HFFc6 (cell line): ENCODE data around the gene LAMC3. TPM values are rescaled to one million over a fixed set of nuclear protein-coding genes. Genes with fewer than 3 reads are reported as not detected.
A peak's percentile ranks its signal among the peaks of the same experiment; 100 is the strongest.

Experiments
- DNase-seq: peaks from one replicate; pipeline ENCODE4 v3.0.0-alpha.2; 2018
- H3K27ac Mint-ChIP-seq: 2 replicates; pipeline ENCODE4 v1.8.0; 2020; ENCODE audit warnings: mild to moderate bottlenecking, mixed read lengths
- H3K27me3 Mint-ChIP-seq: 2 replicates; pipeline ENCODE4 v1.8.0; 2021; ENCODE audit warnings: mild to moderate bottlenecking, moderate library complexity, mixed read lengths; ENCODE audit not compliant: insufficient read depth
- H3K36me3 Mint-ChIP-seq: 2 replicates; pipeline ENCODE4 v1.8.0; 2021; ENCODE audit warnings: low read depth, mixed read lengths
- H3K4me1 Mint-ChIP-seq: 2 replicates; pipeline ENCODE4 v1.8.0; 2020; ENCODE audit warnings: low read depth, mixed read lengths
- H3K4me3 Mint-ChIP-seq: 2 replicates; pipeline ENCODE4 v1.8.0; 2020; ENCODE audit warnings: mild to moderate bottlenecking, moderate library complexity, mixed read lengths
- H3K9me3 Mint-ChIP-seq: 2 replicates; pipeline ENCODE4 v1.8.0; 2020; ENCODE audit warnings: mild to moderate bottlenecking, mixed read lengths
- long read RNA-seq: library from polyadenylated mRNA; unstranded; transcript quantifications from one replicate; pipeline ENCODE4 v2.0.0, GENCODE V29; 2019
- total RNA-seq, 6 experiments: library from RNA; stranded (reverse); fragmentation: NEBNext Ultra II Directional; extraction: Animal tissue kit (Norgen Biotek cat#: 25700); gene quantifications; 2 replicates in 1 of 6; 3 replicates in 5 of 6; pipeline ENCODE4 v1.2.3, GENCODE V29; 2021
- TF ChIP-seq, protein P1 (sequence below): fragments of 200-600 bp; sonication (generic); IDR thresholded peaks from 2 replicates; pipeline ENCODE4 v1.5.0; 2021; ENCODE audit warnings: antibody characterized with exemption, mild to moderate bottlenecking

Gene LAMC3
- total RNA-seq: not detected
- long read RNA-seq: 0 reads

DNA sequence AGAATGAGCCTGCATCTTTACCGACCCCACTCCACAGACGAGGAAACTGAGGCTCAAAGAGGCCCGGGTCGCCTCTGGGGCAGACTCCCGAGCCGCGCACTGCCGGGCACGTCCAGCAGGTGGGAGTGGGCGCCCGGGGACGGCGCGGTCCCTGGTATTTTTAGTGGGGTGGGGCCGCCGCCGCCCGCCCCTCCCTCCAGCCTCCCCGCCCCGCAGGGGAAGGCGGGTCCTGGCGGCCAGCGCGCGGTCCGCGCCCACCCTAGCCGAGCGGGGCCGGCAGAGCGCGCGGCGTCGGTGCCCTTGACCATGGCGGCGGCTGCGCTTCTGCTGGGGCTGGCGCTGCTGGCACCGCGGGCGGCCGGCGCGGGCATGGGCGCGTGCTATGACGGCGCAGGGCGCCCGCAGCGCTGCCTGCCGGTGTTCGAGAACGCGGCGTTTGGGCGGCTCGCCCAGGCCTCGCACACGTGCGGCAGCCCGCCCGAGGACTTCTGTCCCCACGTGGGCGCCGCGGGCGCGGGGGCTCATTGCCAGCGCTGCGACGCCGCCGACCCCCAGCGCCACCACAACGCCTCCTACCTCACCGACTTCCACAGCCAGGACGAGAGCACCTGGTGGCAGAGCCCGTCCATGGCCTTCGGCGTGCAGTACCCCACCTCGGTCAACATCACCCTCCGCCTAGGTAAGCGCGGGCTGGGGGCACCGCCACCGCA is at the start of gene LAMC3:
Gene LAMC3, plus strand, starts transcription at position 266 of the 710 bp plus-strand sequence. Its CDS starts 41 bp downstream, at position 307.
- H3K4me3 Mint-ChIP-seq: peak within 1 kb of the TSS; percentile 53
- peaks cover 7% of the 10 kb centered on the region for H3K4me1 Mint-ChIP-seq
- no peak within 1 kb of the TSS for H3K27ac Mint-ChIP-seq
- peaks cover 34% of the 10 kb centered on the region for H3K27me3 Mint-ChIP-seq
- H3K36me3 Mint-ChIP-seq: no peaks in the 10 kb centered on the region
- DNase-seq: no peak
- TF ChIP-seq, protein P1, sequence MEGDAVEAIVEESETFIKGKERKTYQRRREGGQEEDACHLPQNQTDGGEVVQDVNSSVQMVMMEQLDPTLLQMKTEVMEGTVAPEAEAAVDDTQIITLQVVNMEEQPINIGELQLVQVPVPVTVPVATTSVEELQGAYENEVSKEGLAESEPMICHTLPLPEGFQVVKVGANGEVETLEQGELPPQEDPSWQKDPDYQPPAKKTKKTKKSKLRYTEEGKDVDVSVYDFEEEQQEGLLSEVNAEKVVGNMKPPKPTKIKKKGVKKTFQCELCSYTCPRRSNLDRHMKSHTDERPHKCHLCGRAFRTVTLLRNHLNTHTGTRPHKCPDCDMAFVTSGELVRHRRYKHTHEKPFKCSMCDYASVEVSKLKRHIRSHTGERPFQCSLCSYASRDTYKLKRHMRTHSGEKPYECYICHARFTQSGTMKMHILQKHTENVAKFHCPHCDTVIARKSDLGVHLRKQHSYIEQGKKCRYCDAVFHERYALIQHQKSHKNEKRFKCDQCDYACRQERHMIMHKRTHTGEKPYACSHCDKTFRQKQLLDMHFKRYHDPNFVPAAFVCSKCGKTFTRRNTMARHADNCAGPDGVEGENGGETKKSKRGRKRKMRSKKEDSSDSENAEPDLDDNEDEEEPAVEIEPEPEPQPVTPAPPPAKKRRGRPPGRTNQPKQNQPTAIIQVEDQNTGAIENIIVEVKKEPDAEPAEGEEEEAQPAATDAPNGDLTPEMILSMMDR: peak; percentile 62
- no peaks in the 10 kb centered on the region for H3K9me3 Mint-ChIP-seq

DNA sequence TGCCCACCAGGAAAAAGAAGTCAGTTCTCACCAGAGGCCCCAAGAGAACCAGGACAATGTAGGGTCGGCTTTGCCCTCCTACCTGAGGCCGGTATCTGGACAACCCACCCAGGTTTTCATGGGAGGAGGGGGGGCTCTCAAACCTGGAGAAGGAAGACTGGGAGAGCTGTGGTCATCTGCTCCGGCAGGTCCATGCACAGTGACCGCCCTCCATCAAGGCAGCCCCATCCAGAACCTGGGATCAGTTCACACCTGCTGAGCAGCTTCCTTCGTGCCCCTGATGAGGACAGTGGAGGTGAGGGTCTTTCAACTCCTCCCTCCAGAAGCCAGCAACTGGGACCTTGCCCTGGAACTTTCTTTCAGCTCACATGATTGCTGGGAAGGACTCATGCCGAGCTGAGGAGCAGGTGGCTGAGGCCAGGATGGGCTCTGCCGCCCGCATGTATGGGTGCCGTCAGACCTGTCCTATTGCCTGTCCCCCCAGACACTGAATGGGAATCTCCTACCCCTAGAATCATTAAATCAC is 49.1 kb upstream of the LAMC3 start:
- H3K27me3 Mint-ChIP-seq: peaks cover 21% of the 10 kb centered on the region
- H3K4me3 Mint-ChIP-seq: no peak overlapping the region
- peaks cover 11% of the 10 kb centered on the region for H3K36me3 Mint-ChIP-seq
- TF ChIP-seq, protein P1: no peak
- peaks cover 16% of the 10 kb centered on the region for H3K9me3 Mint-ChIP-seq
- peaks cover 22% of the 10 kb centered on the region for H3K4me1 Mint-ChIP-seq
- no peak for DNase-seq
- no peak overlapping the region for H3K27ac Mint-ChIP-seq

DNA sequence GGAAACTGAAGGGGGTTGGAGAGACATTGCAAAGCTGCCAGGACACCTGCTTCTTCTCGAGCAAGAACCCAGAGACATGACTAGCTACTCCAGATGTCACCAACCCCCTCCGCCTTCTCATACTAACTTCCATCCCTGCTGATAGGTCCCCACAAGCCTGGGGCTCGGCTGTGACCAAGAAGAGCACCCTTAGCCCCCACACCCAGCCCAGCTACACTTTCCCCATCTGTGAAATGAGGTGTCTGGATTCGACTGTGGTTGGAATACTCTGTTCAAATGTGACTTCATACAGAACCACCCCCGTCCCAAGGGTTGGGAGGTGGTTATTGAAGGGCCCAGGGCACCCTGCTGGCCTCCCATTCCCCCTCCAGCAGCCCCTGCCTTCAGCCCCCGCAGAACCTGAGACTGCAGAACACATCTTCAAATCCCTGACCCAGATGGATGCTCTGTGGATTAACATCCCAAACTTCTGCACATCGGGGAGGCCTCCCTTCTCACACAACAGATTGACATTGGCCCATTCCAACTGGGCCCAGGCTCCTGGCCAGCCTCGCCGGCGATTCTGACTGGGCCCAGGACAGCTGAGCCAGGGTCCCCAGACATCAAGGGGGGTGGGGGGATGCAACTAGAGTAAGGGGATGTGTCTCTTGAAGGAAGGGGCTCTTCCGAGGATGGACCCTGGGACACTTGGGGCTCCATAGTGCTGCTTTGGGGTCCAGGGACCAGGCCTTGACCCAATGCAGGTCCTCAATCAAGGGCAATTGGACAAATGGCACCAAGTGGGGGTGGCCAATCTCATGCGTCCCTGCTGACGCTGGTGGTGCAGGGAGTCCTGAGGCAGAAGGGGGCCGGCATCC is 48.2 kb upstream of the LAMC3 start:
- H3K36me3 Mint-ChIP-seq: peaks cover 11% of the 10 kb centered on the region
- TF ChIP-seq, protein P1: no peak

GRCh38 chr9:130961511-130962300 is 47.3 kb upstream of the LAMC3 start:
- peaks cover 27% of the 10 kb centered on the region for H3K27me3 Mint-ChIP-seq
- H3K27ac Mint-ChIP-seq: no peak overlapping the region; the same call in 1 of the 2 replicates
- TF ChIP-seq, protein P1: no peak
- H3K36me3 Mint-ChIP-seq: peaks cover 11% of the 10 kb centered on the region
- DNase-seq: no peak
- peaks cover 16% of the 10 kb centered on the region for H3K9me3 Mint-ChIP-seq
- peaks cover 22% of the 10 kb centered on the region for H3K4me1 Mint-ChIP-seq
- H3K4me3 Mint-ChIP-seq: no peak overlapping the region

More for the DNA sequence above, 48.2 kb upstream of the LAMC3 start:
- Mint-ChIP-seq H3K4me3 (no peak overlapping the region), H3K27ac (no peak overlapping the region), H3K4me1 (peaks cover 22% of the 10 kb centered on the region), H3K27me3 (peaks cover 28% of the 10 kb centered on the region), H3K9me3 (peaks cover 16% of the 10 kb centered on the region)
- DNase-seq: no peak
